GM10266 (cell line): ENCODE data around the gene MCTP2.
"Not testable (repeated sequence)": the region's sequence is repeated elsewhere in the genome, so short reads cannot be mapped to it uniquely, and the experiment has no call there.

Experiments
- DNase-seq: peaks from one replicate; pipeline ENCODE4 v3.0.0; 2012; ENCODE audit errors: extremely low spot score
- CTCF ChIP-seq: IDR thresholded peaks from 2 replicates; pipeline ENCODE4 v1.5.1; 2012; ENCODE audit warnings: mild to moderate bottlenecking, low read depth; ENCODE audit not compliant: control insufficient read depth, insufficient read depth; ENCODE audit errors: missing control alignments

The MCTP2 gene

GRCh38 chr15:94255540-94255939 lies 24.2 kb downstream of the MCTP2 start:
- no peak for TF ChIP-seq CTCF
- DNase-seq, result no peak

- no peak for TF ChIP-seq CTCF
- DNase-seq, result no peak
Observed at GRCh38 chr15:94256511-94256910, 25.1 kb downstream of the MCTP2 start.

- DNase-seq, result not testable (repeated sequence)
Observed at GRCh38 chr15:94257776-94258175, 26.4 kb downstream of the MCTP2 start.

GRCh38 chr15:94258246-94258645 lies 26.9 kb downstream of the MCTP2 start:
- DNase-seq, result no peak

GRCh38 chr15:94259121-94259751 lies 27.9 kb downstream of the MCTP2 start:
- TF ChIP-seq CTCF, result no peak
- no peak for DNase-seq

More at GRCh38 chr15:94258246-94258645, 26.9 kb downstream of the MCTP2 start:
- no peak for TF ChIP-seq CTCF

GRCh38 chr15:94259863-94260262 lies 28.5 kb downstream of the MCTP2 start:
- no peak for TF ChIP-seq CTCF
- no peak for DNase-seq

- no peak for TF ChIP-seq CTCF
- DNase-seq, result no peak
Observed at GRCh38 chr15:94262201-94262600, 30.8 kb downstream of the MCTP2 start.

- TF ChIP-seq CTCF, result no peak
- DNase-seq, result no peak
Observed at GRCh38 chr15:94263341-94264273, 32.2 kb downstream of the MCTP2 start.
